SK-N-SH treated with all-trans-retinoic acid at 6 μM for 48 hours (cell line): ENCODE measurements around the gene LRRC4C.

ENCODE experiments used
- ARNTL ChIP-seq: fragments of 450-650 bp; formaldehyde crosslinking; IDR thresholded peaks from 2 replicates; pipeline ENCODE4 v1.5.0; 2020; ENCODE audit warnings: low read depth, mild to moderate bottlenecking, moderate library complexity, borderline replicate concordance
- BACH2 ChIP-seq: fragments of 250-450 bp; sonication (Bioruptor Pico); IDR thresholded peaks from 2 replicates; pipeline ENCODE4 v1.9.0; 2021; ENCODE audit warnings: mild to moderate bottlenecking, borderline replicate concordance
- CREB5 ChIP-seq: fragments of 250-450 bp; sonication (Bioruptor Pico); IDR thresholded peaks from 2 replicates; pipeline ENCODE4 v1.5.1; 2020; ENCODE audit warnings: low read depth, mild to moderate bottlenecking, moderate library complexity
- CSDC2 ChIP-seq: fragments of 250-450 bp; sonication (Bioruptor Pico); IDR thresholded peaks from 2 replicates; pipeline ENCODE4 v1.5.0; 2020; ENCODE audit warnings: mild to moderate bottlenecking, moderate library complexity
- ESRRG ChIP-seq: fragments of 250-450 bp; sonication (Bioruptor Pico); IDR thresholded peaks from 2 replicates; pipeline ENCODE4 v1.6.1; 2021; ENCODE audit warnings: mild to moderate bottlenecking
- ISL1 ChIP-seq: fragments of 250-450 bp; sonication (Bioruptor Pico); IDR thresholded peaks from 2 replicates; pipeline ENCODE4 v2.1.2; 2022; ENCODE audit warnings: mild to moderate bottlenecking, moderate library complexity
- PATZ1 ChIP-seq: fragments of 250-450 bp; sonication (Bioruptor Pico); IDR thresholded peaks from 2 replicates; pipeline ENCODE4 v1.8.0; 2020; ENCODE audit warnings: mild to moderate bottlenecking, moderate library complexity, borderline replicate concordance
- RARB ChIP-seq: fragments of 250-450 bp; sonication (Bioruptor Pico); IDR thresholded peaks from 2 replicates; pipeline ENCODE4 v1.8.0; 2021; ENCODE audit warnings: mild to moderate bottlenecking, moderate library complexity
- ZC3H10 ChIP-seq: fragments of 250-450 bp; sonication (Bioruptor Pico); IDR thresholded peaks from 2 replicates; pipeline ENCODE4 v1.5.1; 2021; ENCODE audit warnings: mild to moderate bottlenecking, moderate library complexity
- ZFP3 ChIP-seq: fragments of 250-450 bp; sonication (Bioruptor Pico); IDR thresholded peaks from 2 replicates; pipeline ENCODE4 v1.5.0; 2020; ENCODE audit warnings: mild to moderate bottlenecking, moderate library complexity
- ZNF8 ChIP-seq: fragments of 450-650 bp; formaldehyde crosslinking; IDR thresholded peaks from 2 replicates; pipeline ENCODE4 v1.5.0; 2020; ENCODE audit warnings: mild to moderate bottlenecking, moderate library complexity

GRCh38 chr11:40387240-40387980 lies 1072.0 kb downstream of the LRRC4C start:
- TF ChIP-seq ZNF8 (CRISPR knock-in tag) (no peak), RARB (CRISPR knock-in tag) (no peak), CREB5 (CRISPR knock-in tag) (no peak), PATZ1 (CRISPR knock-in tag) (no peak), BACH2 (CRISPR knock-in tag) (no peak), ZFP3 (CRISPR knock-in tag) (no peak), ZC3H10 (CRISPR knock-in tag) (no peak), ISL1 (CRISPR knock-in tag) (no peak), ARNTL (CRISPR knock-in tag) (no peak), CSDC2 (CRISPR knock-in tag) (no peak), ESRRG (CRISPR knock-in tag) (no peak)
